ENCODE data around the gene RPLP1. TPM values are rescaled to one million over a fixed set of nuclear protein-coding genes. Genes with fewer than 3 reads are reported as not detected.
"Not testable (repeated sequence)": the region's sequence is repeated elsewhere in the genome, so short reads cannot be mapped to it uniquely, and the experiment has no call there.

The RPLP1 gene
- total RNA-seq, 1 experiment from 2014 or later: 511 TPM

DNA sequence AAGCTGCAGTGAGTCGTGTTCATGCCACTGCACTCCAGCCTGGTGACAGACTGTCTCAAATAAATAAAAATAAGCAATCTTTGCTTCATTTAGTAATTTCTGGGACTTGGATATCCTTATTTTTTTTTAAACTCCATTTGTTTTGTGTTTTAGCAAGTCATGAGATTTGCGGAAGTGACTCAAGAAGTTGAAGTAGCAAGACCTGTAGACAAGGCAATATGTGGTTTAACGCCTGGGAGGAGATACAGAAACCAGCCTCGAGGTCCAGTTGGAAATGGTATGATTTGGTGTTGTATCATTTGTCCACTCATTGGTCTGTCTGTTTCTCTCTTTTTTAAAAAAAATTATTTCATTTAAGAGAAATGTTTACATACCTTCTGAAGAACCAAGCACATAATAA lies 16.6 kb upstream of the RPLP1 start:
- no peak for DNase-seq (ENCODE audit: extremely low read depth, low read depth)

DNA sequence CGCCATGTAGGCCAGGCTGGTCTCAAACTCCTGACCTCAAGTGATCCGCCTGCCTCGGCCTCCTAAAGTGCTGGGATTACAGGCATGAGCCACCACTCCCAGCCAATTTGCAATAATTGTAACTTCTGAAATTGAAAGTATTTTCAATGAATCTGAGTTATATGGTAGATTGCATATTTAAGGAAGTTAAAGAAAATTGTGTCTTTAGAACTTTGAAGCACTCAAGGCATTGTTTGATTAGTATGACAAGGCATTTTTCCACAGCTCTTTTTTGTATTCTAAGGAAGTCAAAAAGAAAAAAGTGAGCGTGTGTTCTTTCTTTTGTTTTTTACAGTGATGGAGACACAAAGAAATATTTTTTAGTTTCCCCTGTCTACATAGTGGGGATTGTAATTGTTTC lies 15.7 kb upstream of the RPLP1 start:
- no peak for DNase-seq (ENCODE audit: extremely low read depth, low read depth)

DNA sequence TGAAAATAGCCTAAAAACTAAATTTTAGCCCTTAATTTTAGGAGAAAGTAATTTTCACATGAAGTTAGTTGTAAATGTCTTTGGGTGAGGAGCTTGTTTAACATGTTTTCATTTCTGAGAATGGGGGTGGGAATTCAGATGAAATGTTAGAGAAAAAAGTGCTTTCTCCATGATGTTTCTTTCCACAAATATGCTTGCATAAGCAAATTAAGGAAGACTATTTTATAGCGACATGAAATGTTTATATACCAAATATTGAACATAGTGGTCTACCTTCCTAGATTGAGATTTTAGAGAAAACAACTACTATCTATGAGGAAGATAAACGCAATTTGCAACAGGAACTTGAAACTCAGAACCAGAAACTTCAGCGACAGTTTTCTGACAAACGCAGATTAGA lies 13.0 kb upstream of the RPLP1 start:
- DNase-seq (ENCODE audit: extremely low read depth, low read depth): no peak

DNA sequence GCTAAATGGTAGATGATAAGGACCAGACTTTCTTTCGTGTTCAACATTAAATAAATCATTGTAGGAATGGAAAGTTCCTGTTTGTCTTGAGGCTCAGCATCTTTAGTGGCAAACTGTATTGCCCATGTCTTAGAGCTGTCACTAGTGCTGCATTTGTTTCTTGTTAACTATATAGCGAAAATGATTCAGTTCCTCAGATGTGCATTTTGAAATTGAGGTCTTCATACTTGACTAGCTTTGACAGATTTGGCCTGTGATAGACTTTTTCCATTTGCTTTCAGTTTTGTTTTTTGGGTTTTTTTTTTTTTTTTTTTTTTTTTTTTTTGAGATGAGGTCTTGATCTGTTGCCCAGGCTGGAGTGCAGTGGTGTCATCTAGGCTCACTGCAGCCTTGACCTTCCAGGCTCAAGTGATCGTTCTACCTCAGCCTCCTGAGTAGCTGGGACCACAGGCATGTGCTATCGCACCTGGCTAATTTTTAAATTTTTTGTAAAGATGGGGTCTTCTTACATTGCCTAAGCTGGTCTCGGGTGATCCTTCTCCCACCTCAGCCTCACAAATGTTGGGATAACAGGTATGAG lies 9.5 kb upstream of the RPLP1 start:
- no peak for DNase-seq (ENCODE audit: extremely low read depth, low read depth)

DNA sequence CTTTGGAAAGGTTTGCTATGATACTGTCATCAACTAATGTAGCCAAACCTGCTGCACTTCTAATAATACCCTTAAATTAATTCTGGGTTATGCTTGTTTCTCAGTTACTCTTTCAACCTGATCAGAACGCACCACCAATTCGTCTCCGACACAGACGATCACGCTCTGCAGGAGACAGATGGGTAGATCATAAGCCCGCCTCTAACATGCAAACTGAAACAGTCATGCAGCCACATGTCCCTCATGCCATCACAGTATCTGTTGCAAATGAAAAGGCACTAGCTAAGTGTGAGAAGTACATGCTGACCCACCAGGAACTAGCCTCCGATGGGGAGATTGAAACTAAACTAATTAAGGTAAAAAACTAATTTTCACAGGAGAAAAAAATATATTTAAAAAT lies 7.9 kb upstream of the RPLP1 start:
- no peak for DNase-seq (ENCODE audit: extremely low read depth, low read depth)

DNA sequence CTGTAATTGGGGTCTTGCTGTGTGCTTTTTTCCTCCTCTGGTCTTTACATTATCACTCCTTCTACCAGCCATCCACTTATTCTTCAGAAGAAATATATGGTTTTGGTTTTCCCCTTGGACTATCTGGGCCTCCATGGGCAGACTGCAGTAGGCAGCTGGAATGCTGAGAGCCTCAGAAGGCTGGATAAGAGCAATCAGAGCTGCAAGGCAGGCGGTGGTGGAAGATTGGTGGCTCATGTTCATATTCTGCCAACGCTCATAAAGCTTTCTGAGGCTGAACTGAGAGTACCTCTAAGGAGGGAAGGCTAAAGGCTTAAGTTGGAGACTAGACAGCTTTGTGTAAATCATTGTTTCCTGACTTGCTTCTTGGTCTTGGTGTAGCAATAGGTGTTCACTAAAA lies 5.7 kb upstream of the RPLP1 start:
- DNase-seq (ENCODE audit: extremely low read depth, low read depth): no peak

DNA sequence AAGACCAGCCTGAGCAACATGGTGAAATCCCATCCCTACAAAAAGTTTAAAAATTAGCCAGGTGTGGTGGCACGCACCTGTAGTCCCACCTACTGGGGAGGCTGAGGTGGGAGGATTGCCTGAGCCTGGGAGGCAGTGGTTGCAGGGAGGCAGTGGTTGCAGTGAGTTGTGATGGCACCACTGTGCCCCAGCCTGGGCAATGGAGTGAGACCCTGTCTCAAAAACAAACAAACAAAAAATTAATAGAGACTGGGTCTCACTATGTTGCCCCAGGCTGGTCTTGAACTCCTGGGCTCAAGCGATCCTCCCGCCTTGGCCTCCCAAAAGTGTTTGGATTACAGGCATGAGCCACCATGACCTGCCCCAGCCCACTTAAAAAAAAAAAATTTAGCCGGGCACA lies 2.4 kb upstream of the RPLP1 start:
- DNase-seq (ENCODE audit: extremely low read depth, low read depth): not testable (repeated sequence)

DNA sequence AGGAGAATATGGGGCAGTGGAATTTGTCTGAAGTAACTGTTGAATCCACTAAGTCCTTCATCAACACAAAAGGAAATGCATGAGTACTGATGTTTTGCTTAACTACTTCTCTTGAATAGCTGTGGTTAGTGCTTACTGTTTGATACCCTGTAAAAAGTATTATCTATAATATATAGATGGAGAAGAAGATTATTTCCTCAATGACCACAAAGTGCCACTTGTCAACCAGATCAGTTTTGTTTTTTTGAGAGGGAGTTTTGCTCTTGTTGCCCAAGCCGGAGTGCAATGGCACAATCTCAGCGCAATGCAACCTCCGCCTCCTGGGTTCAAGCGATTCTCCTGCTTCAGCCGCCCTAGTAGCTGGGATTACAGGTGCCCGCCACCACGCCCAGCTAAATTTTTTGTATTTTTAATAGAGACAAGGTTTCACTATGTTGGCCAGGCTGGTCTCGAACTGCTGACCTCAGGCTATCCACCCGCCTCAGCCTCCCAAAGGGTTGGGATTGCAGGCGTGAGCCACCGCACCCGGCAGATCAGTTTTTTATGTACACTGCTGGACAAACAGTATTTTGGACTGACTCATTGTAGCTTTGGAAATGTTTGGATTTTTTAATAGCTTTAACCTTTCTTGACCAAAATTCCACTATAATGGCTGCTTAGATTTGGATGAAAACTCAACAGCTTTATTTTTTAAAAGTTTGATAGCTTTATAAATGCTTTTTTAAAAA lies 1.5 kb upstream of the RPLP1 start:
- no peak for DNase-seq (ENCODE audit: extremely low read depth, low read depth)

DNA sequence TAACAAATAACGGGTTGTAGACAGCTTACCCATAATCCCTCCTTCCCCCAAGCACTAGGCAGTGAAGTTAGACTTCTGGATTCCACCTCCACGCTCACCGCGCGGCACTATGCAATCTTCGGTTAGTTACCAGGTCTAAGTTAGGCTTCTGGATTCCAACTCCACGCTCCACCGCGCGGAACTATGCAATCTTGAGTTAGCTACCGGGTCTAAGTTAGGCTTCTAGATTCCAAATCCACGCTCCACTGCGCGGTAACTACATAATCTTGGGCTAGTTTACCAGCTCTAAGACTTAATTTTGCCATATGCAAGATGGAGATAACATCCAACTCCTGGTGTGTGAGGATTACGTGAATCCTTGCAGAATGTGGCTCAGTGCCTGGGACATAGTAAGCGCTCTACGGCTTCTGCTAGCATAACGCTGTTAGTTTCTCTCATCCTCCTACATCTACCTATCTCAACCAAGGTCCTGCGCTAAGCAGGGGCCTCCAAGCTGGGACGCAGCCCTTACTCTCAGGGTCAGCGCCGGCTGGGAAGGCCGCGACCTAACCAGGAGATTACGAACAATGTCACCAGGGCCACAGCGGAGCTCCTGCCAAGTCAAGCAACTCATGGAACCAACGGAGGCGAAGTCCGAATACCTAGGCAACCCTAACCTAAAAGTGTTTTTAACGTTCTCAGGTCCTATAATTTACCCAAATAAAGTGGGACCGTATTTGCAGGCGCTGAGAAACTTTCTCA lies 497 bp upstream of the RPLP1 start:
- DNase-seq (ENCODE audit: extremely low read depth, low read depth): no peak

DNA sequence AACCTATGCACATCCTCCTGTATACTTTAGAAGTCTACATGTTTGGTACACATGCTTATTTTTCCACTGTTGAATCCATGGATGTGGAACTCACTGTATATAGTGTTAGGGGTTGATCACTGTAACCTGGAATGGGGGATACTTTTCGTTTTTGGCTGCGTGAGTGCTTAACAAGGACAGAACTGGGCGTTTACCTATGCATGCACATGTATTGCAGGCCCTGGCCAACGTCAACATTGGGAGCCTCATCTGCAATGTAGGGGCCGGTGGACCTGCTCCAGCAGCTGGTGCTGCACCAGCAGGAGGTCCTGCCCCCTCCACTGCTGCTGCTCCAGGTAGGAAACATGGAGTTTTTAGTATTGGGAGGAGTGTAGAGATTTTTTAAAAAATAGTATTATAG lies 2.3 kb downstream of the RPLP1 start:
- DNase-seq (ENCODE audit: extremely low read depth, low read depth): no peak

DNA sequence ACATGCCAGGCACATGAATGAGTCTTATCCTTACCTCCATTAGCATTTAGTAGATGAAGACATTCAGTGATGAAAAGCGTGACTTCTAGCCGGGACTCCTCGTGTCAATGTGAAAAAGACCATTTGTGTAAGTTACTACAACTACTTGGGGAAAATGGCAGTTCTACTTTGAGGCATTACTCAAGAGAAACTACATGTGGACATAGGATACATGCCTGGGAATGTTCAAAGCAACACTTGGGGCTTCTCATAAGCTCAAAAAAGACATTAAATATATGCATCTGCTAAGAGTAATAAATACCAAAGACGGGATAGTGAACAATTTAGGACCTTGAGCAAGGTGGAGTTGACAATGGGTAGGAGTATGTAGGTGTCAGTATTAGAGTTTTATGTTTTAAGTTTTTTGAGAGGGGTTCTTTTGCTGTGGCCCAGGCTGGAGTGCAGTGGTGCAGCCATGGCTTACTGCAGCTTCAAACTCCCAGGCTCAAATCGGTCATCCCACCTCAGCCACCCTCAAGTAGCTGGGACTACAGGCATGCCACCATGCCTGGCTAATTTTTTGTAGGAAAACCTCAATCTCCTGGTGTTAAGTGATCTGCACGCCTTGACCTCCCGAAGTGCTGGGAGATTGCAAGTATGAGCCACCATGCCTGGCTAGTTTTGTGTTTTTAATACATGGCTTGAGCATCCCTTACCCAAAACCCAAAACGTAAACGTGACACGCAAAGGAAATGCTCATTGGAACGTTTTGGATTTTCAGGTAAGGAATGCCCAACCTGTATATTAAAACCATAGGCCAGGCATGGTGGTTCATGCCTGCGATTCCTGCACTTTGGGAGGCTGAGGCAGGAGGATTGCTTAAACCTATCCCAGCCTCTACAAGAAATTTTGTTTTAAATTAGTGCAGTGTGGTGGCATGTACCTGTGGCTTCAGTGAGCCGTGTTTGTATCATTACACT lies 3.9 kb downstream of the RPLP1 start:
- no peak for DNase-seq (ENCODE audit: extremely low read depth, low read depth)

DNA sequence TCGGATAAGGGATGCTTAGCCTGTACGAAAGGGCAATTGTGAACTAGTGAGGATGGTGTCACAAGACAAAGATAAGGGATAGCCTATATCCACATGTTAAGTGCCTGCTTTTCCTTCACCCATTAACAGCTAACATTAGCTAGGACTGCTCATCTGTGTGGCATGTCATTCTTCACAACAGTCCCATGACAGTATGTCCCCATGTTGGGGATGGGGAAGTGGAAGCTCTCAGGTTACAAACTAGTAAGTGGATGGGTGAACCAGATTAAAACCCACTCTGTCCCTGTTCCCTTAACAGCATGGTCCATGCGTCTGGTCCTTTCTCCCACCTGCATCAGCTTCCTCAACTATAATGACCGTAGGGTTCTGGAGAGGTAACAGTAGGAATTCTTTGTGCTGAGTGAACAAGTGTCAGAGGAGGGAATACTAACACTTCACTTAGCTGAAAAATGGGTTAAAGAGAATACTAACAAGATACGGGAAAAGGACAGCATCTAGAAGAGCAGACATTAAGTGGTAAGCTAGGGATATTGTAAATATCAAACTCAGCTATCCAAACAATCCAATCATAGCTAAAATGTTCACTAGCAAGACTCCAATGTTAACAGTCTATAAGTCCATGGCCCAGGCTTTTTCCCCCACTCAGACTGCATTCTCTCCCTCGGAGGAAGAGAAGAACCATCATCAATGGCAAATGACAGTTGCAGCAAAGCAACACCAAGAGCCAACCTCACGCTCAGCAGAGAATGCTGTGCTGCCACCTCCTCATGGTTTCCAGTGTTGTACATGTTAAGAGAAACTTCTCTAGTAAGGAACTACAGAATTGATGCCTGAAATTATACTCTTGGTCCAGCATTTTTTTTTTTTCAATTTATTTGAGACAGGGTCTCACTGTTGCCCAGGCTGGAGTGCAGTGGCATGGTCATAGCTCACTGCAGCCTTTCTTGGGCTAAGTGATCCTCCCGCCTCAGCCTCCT lies 5.0 kb downstream of the RPLP1 start:
- DNase-seq (ENCODE audit: extremely low read depth, low read depth): no peak

DNA sequence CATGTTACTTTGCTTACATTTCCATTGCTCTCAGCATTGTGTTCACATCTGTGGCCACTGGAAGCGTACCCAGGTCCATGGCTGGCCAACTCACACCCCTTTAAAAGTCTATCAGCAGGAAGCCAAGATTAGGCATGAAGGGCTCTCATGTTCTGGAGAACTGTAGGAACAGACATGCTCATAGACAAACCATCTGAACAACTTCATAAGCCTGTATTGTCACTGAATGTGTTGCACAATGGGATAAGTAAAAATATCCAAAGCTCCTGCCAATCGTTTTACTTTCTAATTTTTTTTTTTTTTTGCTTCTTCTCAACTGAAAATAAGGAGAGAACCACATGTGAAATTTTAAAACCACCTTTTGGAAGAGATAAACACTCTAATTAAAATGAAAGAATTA lies 6.4 kb downstream of the RPLP1 start:
- DNase-seq (ENCODE audit: extremely low read depth, low read depth): no peak

DNA sequence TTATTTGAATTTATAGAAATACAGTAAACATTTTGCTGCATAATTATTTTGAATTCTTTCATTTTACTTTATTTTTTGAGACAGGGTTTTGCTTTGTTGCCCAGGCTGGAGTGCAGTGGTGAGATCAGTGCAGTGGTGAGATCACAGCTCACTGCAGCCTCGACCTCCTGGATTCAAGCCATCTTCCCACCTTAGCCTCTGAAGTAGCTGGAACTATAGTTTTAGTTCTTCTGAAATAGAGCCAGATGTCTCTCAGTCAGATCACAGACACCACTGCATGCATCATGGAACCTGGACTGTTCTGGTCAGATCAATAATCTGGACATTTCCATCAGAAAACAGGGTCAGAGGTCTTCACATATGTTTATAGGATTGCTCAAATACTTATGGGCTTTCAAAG lies 7.9 kb downstream of the RPLP1 start:
- no peak for DNase-seq (ENCODE audit: extremely low read depth, low read depth)

DNA sequence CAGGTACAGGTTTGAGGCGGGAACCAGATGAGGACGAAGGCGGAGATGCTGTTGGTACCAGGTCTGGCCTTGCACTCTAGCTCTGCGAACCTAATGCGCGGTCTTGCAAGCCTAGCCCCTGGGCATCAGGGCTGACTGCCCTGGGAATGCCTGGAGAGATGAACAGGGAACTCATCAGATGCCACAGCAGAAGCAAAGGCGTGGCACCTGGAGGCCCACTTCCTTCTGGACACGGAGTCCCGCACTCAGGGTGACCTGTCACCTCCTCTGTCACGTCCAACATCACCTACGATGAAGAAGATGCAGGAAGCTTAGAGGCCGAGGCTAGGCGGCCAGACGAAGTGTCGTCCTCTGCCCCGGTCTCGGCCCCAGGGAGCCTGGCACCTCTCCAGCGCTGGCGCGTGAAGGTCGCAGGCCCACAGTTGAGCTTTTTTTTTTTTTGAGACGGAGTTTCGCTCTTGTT lies 9.4 kb downstream of the RPLP1 start:
- no peak for DNase-seq (ENCODE audit: extremely low read depth, low read depth)

DNA sequence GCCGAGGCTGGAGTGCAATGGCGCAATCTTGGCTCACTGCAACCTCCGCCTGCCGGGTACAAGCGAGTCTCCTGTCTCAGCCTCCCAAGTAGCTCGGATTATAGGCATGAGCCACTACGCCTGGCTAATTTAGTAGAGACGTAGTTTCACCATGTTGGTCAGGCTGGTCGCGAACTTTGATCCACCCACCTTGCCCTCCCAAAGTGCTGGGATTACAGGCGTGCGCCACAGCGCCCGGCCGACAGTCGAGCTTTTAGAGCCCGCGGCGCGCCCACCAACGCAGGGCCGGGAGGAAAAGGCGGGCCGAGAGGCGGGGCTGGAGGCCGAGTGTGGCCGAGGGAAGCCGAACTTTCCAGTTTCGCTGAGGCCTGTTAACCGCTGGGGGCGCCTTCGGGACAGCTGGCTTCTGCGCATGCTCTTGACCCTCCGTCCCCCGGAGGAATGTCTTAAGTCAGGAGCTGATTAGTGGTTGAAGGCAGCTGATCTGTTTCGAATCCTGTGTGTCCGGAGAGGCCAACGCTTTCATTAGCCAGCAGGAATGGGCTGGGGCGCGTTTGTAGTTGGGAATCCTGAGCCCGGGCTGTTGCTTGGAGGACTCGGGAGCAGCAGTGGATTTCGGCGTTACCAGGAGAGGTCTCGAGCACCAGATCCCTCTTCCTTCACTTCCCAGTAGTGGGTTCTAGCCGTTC lies 10.0 kb downstream of the RPLP1 start:
- DNase-seq (ENCODE audit: extremely low read depth, low read depth): peak; percentile 95

DNA sequence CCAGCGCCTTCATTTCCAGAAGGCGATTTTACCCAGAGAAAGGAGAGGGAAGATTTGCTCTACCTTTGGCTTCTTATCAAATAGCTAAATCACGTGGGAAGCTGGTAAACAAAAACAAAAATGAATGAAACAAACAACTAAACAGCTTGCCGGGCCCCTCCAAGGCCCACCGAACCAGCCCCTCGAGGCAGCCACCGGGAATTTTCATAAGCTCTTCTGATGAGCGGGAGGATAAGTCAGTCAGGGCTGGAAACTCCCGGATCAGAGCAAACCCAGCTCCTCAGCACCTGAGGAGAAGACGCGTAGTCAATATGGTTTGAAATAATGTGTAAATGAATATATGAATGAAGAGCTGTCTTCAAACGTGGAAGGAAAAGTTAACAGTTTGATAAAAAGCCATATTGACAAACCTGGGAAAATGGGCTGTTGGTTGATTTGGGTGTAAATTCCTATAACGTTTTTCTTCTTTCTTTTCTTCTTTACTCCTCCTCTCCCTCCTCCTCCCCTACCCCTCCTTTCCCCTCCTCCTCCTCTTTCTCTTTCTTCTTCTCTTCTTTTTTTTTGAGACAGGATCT lies 10.7 kb downstream of the RPLP1 start:
- no peak for DNase-seq (ENCODE audit: extremely low read depth, low read depth)

DNA sequence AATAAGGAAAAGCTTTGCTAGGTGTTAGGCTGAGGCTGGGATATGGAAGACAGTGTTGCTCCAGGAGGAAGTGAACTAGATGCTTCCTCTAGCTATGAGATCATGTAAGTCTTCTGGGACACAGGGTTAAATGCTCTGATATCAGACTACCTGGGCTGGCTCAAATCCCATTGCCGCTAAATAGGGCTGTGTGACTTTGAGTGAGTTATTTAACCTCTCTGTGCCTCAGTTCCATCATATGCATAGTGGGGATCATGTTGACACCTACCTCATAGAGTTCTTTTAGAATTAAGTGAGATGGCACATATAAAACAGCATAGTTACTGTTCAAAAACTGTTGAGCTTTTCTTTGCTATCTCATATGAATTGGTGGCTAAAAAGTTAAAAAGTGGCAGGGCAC lies 12.6 kb downstream of the RPLP1 start:
- no peak for DNase-seq (ENCODE audit: extremely low read depth, low read depth)

DNA sequence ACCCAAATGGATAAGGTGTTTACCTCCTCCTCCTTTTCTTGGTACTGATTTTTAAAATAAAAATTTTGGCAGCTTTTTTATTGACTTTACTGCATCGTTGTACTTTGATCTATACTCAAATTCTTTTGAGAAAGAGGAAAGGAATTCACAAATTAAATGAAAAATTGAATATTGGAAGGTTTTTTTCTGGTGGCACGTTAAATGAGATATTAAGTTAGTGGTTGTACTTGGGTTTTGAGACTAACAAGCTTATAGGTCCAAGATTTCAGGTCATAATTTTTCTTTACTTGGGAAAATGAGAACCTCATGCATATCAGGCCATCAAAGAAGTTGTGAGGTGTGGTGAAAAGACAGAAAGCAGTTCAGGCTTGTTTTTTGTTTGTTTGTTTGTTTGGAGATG lies 14.1 kb downstream of the RPLP1 start:
- DNase-seq (ENCODE audit: extremely low read depth, low read depth): no peak
